Large intestine (tissue), 3 donors: ENCODE results near the gene RAB11FIP4. TPM values are rescaled to one million over a fixed set of nuclear protein-coding genes. Genes with fewer than 3 reads are reported as not detected.

Source experiments
- DNase-seq, 2 donors: peaks; one replicate each; pipeline versions ENCODE4 v3.0.0 to v3.0.0-alpha.2; 2013
- H3K27ac ChIP-seq: one replicate; pipeline ENCODE4 v1.5.1; 2013; ENCODE audit warnings: low read length
- H3K27me3 ChIP-seq: 2 replicates; pipeline ENCODE4 v1.6.1; 2013; ENCODE audit warnings: low read length; ENCODE audit not compliant: control insufficient read depth, insufficient read depth
- H3K36me3 ChIP-seq: 2 replicates; pipeline ENCODE4 v1.6.1; 2013; ENCODE audit warnings: low read length; ENCODE audit not compliant: control insufficient read depth, insufficient read depth
- H3K4me1 ChIP-seq: one replicate; pipeline ENCODE4 v1.6.1; 2013; ENCODE audit warnings: low read length; ENCODE audit not compliant: control insufficient read depth, insufficient read depth
- H3K4me3 ChIP-seq: one replicate; pipeline ENCODE4 v1.5.1; 2013; ENCODE audit warnings: low read length
- H3K9me3 ChIP-seq: one replicate; pipeline ENCODE4 v1.6.1; 2013; ENCODE audit warnings: mild to moderate bottlenecking, low read depth, low read length, moderate library complexity; ENCODE audit not compliant: control insufficient read depth
- WGBS: methylation state at CpG from one replicate; pipeline ENCODE4 v1.1.5; 2013; ENCODE audit warnings: low lambda C conversion rate; ENCODE audit not compliant: insufficient coverage; 5-methylcytosine and 5-hydroxymethylcytosine counted together
- polyA plus RNA-seq: library from polyadenylated mRNA; unstranded; fragments of 120-200 nt; gene quantifications from one replicate; pipeline ENCODE4 v1.2.1, GENCODE V29; 2013

RAB11FIP4 gene
- polyA plus RNA-seq, 1 donor, result 18.8 TPM

DNA sequence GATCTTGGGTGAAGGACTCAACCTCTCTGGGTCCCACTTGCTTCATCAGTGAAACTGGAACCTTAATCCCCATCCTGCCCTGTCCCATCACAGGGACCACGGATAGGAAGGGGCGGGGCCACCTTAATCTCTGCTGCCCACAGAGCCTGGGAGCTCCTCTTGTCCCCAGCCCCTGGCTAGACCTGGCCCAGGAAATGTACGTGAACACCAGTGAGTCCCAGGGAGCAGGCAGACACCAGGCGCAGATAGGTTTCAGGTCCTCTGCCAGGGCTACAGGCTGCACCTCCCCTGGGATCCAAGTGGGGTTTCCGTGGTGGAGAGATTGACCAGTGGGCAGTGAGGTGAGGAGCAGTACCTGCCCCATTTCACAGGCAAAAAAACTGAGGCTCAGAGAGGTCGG, 21.0 kb downstream of the RAB11FIP4 start:
- H3K27me3 ChIP-seq, result peaks cover 26% of the 10 kb centered on the region
- no peaks in the 10 kb centered on the region for H3K36me3 ChIP-seq
- no peak overlapping the region for H3K27ac ChIP-seq
- H3K9me3 ChIP-seq, result no peaks in the 10 kb centered on the region
- H3K4me3 ChIP-seq, result no peak overlapping the region
- no peaks in the 10 kb centered on the region for H3K4me1 ChIP-seq
- WGBS, result no CpG with 5 or more reads among the region's 6 CpGs
- no peak for DNase-seq

GRCh38 chr17:31413081-31413799, 21.8 kb downstream of the RAB11FIP4 start:
- no peaks in the 10 kb centered on the region for H3K4me1 ChIP-seq
- H3K9me3 ChIP-seq, result no peaks in the 10 kb centered on the region
- no peaks in the 10 kb centered on the region for H3K36me3 ChIP-seq
- WGBS, result no CpG with 5 or more reads among the region's 15 CpGs
- no peak overlapping the region for H3K27ac ChIP-seq
- no peak for DNase-seq
- H3K4me3 ChIP-seq, result no peak overlapping the region
- H3K27me3 ChIP-seq, result peaks cover 26% of the 10 kb centered on the region

DNA sequence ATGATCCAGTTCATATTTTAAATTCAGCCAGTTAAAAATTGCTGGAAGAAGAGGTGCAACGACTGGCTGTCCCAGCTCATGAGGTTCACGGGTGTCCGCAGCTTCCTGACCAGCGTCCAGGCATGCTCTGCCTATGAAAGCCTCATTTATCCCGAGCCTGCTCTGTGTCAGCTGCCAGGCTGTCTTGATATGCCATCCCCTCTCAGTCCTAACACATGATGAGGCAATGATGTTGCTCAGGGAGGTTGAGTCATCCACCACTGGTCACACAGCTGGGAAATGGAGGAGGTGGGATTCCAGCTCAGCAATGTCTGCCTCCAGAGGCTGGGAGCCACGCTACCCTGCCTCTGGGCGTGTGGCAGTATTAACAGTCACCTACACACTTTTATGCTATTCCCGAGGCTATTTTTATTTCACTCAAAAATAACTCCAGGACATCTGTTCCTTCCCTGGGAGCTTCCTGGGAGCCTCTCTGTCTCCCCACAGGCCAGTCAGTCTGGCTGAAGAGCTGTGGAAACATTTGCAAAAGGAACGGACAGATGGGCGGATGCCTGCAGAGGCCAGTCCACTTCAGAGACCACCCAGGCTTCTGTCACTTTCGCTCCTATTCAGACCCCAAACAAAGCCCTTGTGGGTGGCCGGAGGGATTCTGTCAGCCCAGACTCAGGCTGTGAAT, 22.5 kb downstream of the RAB11FIP4 start:
- Histone ChIP-seq H3K9me3 (no peaks in the 10 kb centered on the region), H3K27ac (no peak overlapping the region), H3K4me3 (no peak overlapping the region), H3K36me3 (no peaks in the 10 kb centered on the region), H3K4me1 (no peaks in the 10 kb centered on the region), H3K27me3 (peaks cover 26% of the 10 kb centered on the region)
- no CpG with 5 or more reads among the region's 12 CpGs for WGBS
- DNase-seq, result no peak

DNA sequence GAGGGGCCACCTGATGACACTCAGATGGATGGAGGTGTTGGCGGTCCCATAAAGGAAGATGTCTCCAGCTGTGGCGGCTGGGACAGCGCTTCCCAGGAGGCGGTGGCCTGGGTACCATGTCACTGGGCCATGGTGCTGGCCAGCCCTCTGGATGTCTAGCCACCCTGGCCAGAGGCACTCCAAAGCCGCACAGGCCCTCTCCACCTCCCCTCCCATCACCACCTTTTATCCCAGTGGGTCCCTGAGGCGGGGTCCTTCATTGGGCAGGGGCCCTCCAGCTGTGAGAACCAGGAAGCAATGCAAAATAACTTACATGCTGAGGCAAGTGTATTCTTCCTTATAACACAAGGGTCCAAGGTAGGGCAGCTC, 23.1 kb downstream of the RAB11FIP4 start:
- no peaks in the 10 kb centered on the region for H3K9me3 ChIP-seq
- 80% methylated on average over 1 of the region's 6 CpGs for WGBS
- no peak overlapping the region for H3K4me3 ChIP-seq
- no peaks in the 10 kb centered on the region for H3K4me1 ChIP-seq
- DNase-seq, result no peak
- H3K27me3 ChIP-seq, result peaks cover 24% of the 10 kb centered on the region
- H3K27ac ChIP-seq, result no peak overlapping the region
- no peaks in the 10 kb centered on the region for H3K36me3 ChIP-seq

- Histone ChIP-seq H3K9me3 (no peaks in the 10 kb centered on the region), H3K36me3 (no peaks in the 10 kb centered on the region), H3K4me3 (no peak overlapping the region), H3K4me1 (no peaks in the 10 kb centered on the region), H3K27ac (no peak overlapping the region), H3K27me3 (peaks cover 19% of the 10 kb centered on the region)
- peak in 1 of 2 donors; percentile 48 for DNase-seq
- no CpG with 5 or more reads among the region's 7 CpGs for WGBS
Measured at GRCh38 chr17:31415004-31415454, 23.6 kb downstream of the RAB11FIP4 start.

DNA sequence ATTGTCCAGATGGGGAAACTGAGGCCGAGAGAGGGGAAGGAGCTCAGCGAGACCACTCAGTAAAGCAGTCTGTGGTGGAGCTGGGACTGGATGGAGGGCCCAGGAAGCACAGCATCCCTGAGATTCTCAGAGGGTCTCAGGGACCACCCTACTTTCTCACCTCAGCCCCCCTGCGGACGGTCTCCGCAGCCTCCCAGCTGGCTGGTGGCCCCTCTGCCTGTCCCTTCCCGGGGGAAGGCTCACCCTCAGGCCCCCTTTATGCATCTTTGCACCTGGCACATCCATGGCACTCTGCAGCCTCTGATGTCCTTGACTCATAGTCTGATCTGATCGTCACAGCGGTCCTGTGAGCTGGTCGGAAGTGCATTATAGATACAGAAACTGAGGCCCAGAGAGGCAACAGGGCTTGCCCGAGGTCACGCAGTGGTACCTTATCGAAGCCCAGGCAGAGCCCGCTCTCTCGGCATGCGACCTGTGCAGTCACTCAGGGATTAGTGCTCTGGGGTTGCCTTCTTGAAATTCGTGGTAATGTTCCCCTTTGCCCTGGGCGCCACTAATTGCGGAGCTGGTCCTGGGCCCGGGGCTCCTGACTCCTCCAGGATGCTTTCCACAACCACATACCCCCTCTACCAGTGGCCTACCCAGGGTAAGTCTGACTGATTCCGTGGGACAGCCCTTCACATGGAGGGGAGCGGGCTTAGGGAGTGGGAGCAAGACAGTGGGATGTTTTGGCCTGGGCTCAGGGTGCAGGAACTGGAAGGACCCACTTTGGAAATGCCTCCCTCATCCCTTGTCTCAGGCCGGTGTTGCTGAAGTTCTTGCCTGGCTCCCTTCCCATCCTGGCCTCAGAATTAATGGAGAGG, 24.4 kb downstream of the RAB11FIP4 start:
- no peak for DNase-seq
- H3K27me3 ChIP-seq, result peaks cover 18% of the 10 kb centered on the region
- no peaks in the 10 kb centered on the region for H3K36me3 ChIP-seq
- no peak overlapping the region for H3K27ac ChIP-seq
- H3K4me3 ChIP-seq, result no peak overlapping the region
- H3K9me3 ChIP-seq, result no peaks in the 10 kb centered on the region
- no peaks in the 10 kb centered on the region for H3K4me1 ChIP-seq
- no CpG with 5 or more reads among the region's 22 CpGs for WGBS

GRCh38 chr17:31416503-31416923, 25.0 kb downstream of the RAB11FIP4 start:
- no peaks in the 10 kb centered on the region for H3K9me3 ChIP-seq
- H3K4me3 ChIP-seq, result no peak overlapping the region
- no peak for DNase-seq
- peaks cover 18% of the 10 kb centered on the region for H3K27me3 ChIP-seq
- no peak overlapping the region for H3K27ac ChIP-seq
- H3K4me1 ChIP-seq, result no peaks in the 10 kb centered on the region
- no CpG with 5 or more reads among the region's 10 CpGs for WGBS
- no peaks in the 10 kb centered on the region for H3K36me3 ChIP-seq

- Histone ChIP-seq H3K27ac (no peak overlapping the region), H3K36me3 (no peaks in the 10 kb centered on the region), H3K4me1 (no peaks in the 10 kb centered on the region), H3K4me3 (no peak overlapping the region), H3K27me3 (peaks cover 18% of the 10 kb centered on the region), H3K9me3 (no peaks in the 10 kb centered on the region)
- no CpG with 5 or more reads among the region's 10 CpGs for WGBS
- no peak for DNase-seq
Measured at GRCh38 chr17:31417051-31417792, 25.7 kb downstream of the RAB11FIP4 start.

DNA sequence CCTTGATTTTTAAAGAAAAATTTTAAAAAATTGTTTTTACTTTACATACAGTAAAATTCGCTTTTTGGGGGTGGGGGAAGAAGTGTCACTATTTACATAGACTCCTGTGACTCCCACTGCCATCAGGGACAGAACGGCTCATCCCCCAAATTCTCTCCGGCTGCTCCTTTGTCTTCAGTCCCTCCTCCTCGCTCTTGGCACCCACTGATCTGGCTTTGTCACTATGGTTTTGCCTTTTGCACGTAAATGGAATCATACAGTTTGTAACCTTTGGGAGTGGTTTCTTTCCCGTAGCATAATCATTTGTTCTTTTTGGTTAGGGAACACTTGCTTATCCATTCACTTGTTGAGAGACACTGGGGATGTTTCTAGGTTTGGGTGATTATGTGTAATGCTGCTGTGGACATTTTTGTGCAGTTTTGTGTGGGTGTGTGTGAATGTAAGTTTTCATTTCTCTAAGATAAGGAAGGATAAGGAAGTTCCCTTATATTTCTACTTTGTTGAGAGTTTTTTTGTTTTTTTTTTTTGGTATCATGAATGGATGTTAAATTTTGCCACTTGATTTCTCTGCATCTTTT, 27.4 kb downstream of the RAB11FIP4 start:
- peaks cover 5% of the 10 kb centered on the region for H3K27me3 ChIP-seq
- H3K4me3 ChIP-seq, result no peak overlapping the region
- no peak for DNase-seq
- H3K36me3 ChIP-seq, result no peaks in the 10 kb centered on the region
- H3K27ac ChIP-seq, result no peak overlapping the region
- 80% methylated on average over 1 of the region's 6 CpGs for WGBS
- no peaks in the 10 kb centered on the region for H3K9me3 ChIP-seq
- H3K4me1 ChIP-seq, result no peaks in the 10 kb centered on the region
